Neural cell (in vitro differentiated cells): ENCODE results near the gene PHF2. TPM values are rescaled to one million over a fixed set of nuclear protein-coding genes. Genes with fewer than 3 reads are reported as not detected.

Source experiments
- H2AFZ ChIP-seq: fragments of 200-600, 300-800 bp; sonication (generic), shearing (Covaris generic); 2 replicates; pipeline ENCODE4 v1.6.0; 2014; ENCODE audit warnings: low read depth, mild to moderate bottlenecking, antibody characterized with exemption, low read length, moderate library complexity
- H3F3A ChIP-seq: fragments of 200-600 bp; shearing (Covaris generic); 2 replicates; pipeline ENCODE4 v1.6.1; 2016; ENCODE audit warnings: mild to moderate bottlenecking, moderate library complexity, mixed read lengths, antibody characterized with exemption, low read length; ENCODE audit not compliant: insufficient read depth, poor library complexity, severe bottlenecking
- H3K27ac ChIP-seq: fragments of 200-600, 300-800 bp; sonication (generic), shearing (Covaris generic); 2 replicates; pipeline ENCODE4 v1.5.1; 2014; ENCODE audit warnings: mild to moderate bottlenecking, low read length, moderate library complexity
- H3K27me3 ChIP-seq: fragments of 300-800, 200-600 bp; sonication (generic), shearing (Covaris generic); 2 replicates; pipeline ENCODE4 v1.6.0; 2014; ENCODE audit warnings: mild to moderate bottlenecking, low read depth, low read length, moderate library complexity; ENCODE audit not compliant: insufficient read depth
- H3K36me3 ChIP-seq: fragments of 300-800, 200-600 bp; sonication (generic), shearing (Covaris generic); 2 replicates; pipeline ENCODE4 v1.5.1; 2014; ENCODE audit warnings: mild to moderate bottlenecking, antibody characterized with exemption, low read length, moderate library complexity; ENCODE audit not compliant: insufficient read depth
- H3K4me2 ChIP-seq: fragments of 300-800, 200-600 bp; sonication (generic), shearing (Covaris generic); 2 replicates; pipeline ENCODE4 v1.6.0; 2014; ENCODE audit warnings: mild to moderate bottlenecking, low read length
- H3K4me3 ChIP-seq: fragments of 300-800, 200-600 bp; sonication (generic), shearing (Covaris generic); 2 replicates; pipeline ENCODE4 v1.5.1; 2014; ENCODE audit warnings: mild to moderate bottlenecking, low read length, moderate library complexity
- H3K79me2 ChIP-seq: fragments of 200-600 bp; shearing (Covaris generic); replicated peaks from 2 replicates; pipeline ENCODE4 v1.6.0; 2014; ENCODE audit warnings: mild to moderate bottlenecking, low read length, moderate library complexity; ENCODE audit not compliant: insufficient read depth
- H3K9ac ChIP-seq: fragments of 300-800, 200-600 bp; sonication (generic), shearing (Covaris generic); 2 replicates; pipeline ENCODE4 v1.6.1; 2016; ENCODE audit warnings: mild to moderate bottlenecking, low read length, mixed read lengths
- H3K9me2 ChIP-seq: fragments of 200-600 bp; shearing (Covaris generic); 2 replicates; pipeline ENCODE4 v1.6.1; 2016; ENCODE audit warnings: mild to moderate bottlenecking, low read length, mixed read lengths; ENCODE audit not compliant: insufficient read depth
- H3K9me3 ChIP-seq: fragments of 200-600, 300-800 bp; sonication (generic), shearing (Covaris generic); 2 replicates; pipeline ENCODE4 v1.6.1; 2016; ENCODE audit warnings: mild to moderate bottlenecking, mixed run types, low read length, moderate library complexity, mixed read lengths
- H4K20me1 ChIP-seq: fragments of 200-600 bp; shearing (Covaris generic); 2 replicates; pipeline ENCODE4 v1.6.1; 2016; ENCODE audit warnings: mild to moderate bottlenecking, mixed run types; ENCODE audit not compliant: insufficient read depth
- CTCF ChIP-seq: fragments of 450-650 bp; IDR thresholded peaks from 2 replicates; pipeline ENCODE4 v1.5.1; 2014; ENCODE audit warnings: antibody characterized with exemption, mild to moderate bottlenecking, moderate library complexity; ENCODE audit not compliant: poor library complexity, severe bottlenecking
- EP300 ChIP-seq: fragments of 450-650 bp; conservative IDR thresholded peaks from 2 replicates; pipeline ENCODE4 v1.6.1; 2014; ENCODE audit warnings: antibody characterized with exemption, mild to moderate bottlenecking, moderate library complexity; ENCODE audit not compliant: poor library complexity, severe bottlenecking
- EZH2 ChIP-seq: fragments of 200-600, 300-800 bp; shearing (Covaris generic), sonication (generic); IDR thresholded peaks from 2 replicates; pipeline ENCODE4 v1.6.1; 2014; ENCODE audit warnings: antibody characterized with exemption, low read length, borderline replicate concordance, mild to moderate bottlenecking; ENCODE audit not compliant: insufficient read depth, poor library complexity, severe bottlenecking
- MXI1 ChIP-seq: fragments of 450-650 bp; conservative IDR thresholded peaks from 2 replicates; pipeline ENCODE4 v1.6.1; 2014; ENCODE audit warnings: antibody characterized with exemption, mild to moderate bottlenecking; ENCODE audit not compliant: poor library complexity, severe bottlenecking
- POLR2AphosphoS5 ChIP-seq: IDR thresholded peaks from 2 replicates; pipeline ENCODE4 v1.6.1; 2012
- RAD21 ChIP-seq: fragments of 450-650 bp; conservative IDR thresholded peaks from 2 replicates; pipeline ENCODE4 v1.6.1; 2014; ENCODE audit warnings: antibody characterized with exemption, mild to moderate bottlenecking, moderate library complexity
- REST ChIP-seq: IDR thresholded peaks from 2 replicates; pipeline ENCODE4 v1.6.1; 2012; ENCODE audit warnings: borderline replicate concordance
- SMC3 ChIP-seq: fragments of 450-650 bp; conservative IDR thresholded peaks from 2 replicates; pipeline ENCODE4 v1.6.1; 2014; ENCODE audit warnings: antibody characterized with exemption, mild to moderate bottlenecking, moderate library complexity; ENCODE audit not compliant: poor library complexity
- TAF1 ChIP-seq: IDR thresholded peaks from 2 replicates; pipeline ENCODE4 v1.6.1; 2012; ENCODE audit warnings: low read depth
- polyA plus RNA-seq: library from polyadenylated mRNA; depleted of rRNA; stranded (reverse); fragments of >200 nt; gene quantifications from 2 replicates; pipeline ENCODE4 v1.2.3, GENCODE V29; 2014

PHF2 gene
- polyA plus RNA-seq, 1 donor from 2014 or later, result 42.4 TPM

DNA sequence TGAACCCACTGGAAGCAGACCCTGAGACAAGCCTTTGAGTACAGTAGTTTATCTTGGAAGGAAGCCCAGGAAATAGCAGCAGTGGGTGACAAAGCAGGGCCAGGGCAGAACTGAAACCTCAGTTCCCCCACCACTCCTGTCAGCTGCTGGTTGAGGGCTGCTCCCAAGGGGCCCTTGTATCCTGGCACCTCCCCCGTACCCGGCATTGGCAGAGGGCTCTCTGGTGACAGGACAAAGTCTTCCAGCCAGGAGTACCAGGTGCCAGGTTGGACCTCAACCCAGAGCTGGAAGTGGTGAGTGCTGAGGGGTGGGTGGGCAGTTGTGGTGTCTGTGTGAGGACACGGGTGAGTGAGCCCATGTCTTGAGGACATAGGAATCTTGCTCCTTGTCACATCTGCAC is 123.3 kb downstream of the PHF2 start:
- no peak for TF ChIP-seq MXI1
- no peak for TF ChIP-seq SMC3
- TF ChIP-seq EP300, result no peak
- TF ChIP-seq EZH2, result no peak
- no peak for TF ChIP-seq POLR2AphosphoS5
- no peak for TF ChIP-seq CTCF
- TF ChIP-seq TAF1, result no peak
- no peak for TF ChIP-seq RAD21
- TF ChIP-seq REST, result no peak
- Histone ChIP-seq H3K4me2 (no peak overlapping the region), H3K4me3 (no peak overlapping the region), H3F3A (no peaks in the 10 kb centered on the region), H3K9ac (no peak overlapping the region), H3K79me2 (no peaks in the 10 kb centered on the region), H3K9me3 (peaks cover 3% of the 10 kb centered on the region), H4K20me1 (no peaks in the 10 kb centered on the region), H3K27ac (no peak overlapping the region), H2AFZ (no peak overlapping the region), H3K36me3 (no peaks in the 10 kb centered on the region), H3K9me2 (no peaks in the 10 kb centered on the region), H3K27me3 (no peaks in the 10 kb centered on the region)

DNA sequence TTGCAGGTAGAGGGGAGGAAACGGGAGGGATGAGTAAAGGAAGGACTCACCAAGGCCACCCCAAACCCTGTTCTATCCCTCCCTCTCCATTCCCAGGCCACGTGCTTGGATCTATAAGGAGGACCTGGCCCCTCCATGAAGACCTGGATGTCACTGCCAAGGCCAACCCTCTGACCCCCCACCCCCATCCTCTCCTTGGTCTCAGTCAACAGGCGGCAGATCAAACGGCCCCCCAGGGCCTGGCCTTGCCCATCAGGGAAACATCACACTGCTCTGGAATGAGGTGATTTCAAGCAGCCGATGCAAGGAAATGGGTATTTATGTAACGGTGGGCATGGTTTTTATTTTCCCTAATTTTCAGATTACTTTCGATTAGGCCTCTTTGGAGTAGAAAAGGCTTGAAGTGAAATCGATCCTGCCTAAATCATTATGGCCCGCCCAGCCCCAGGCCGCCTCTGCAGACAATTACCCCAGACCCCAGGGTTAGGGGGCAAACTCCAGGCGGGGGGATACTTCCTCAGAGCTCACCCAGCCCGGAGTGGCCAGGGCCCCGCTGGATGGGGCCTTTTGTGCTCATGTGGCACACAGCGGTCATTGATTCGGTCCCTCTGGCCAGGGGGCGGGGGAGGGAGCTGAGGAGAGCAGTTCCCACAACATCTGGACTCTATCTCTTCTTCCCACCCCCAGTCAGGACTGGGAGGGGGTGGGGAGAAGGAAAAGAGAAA is 125.3 kb downstream of the PHF2 start:
- Histone ChIP-seq H4K20me1 (no peaks in the 10 kb centered on the region), H3K79me2 (no peaks in the 10 kb centered on the region), H3K4me2 (no peak overlapping the region), H3K4me3 (no peak overlapping the region), H3K27ac (no peak overlapping the region), H3F3A (no peaks in the 10 kb centered on the region), H3K27me3 (no peaks in the 10 kb centered on the region), H2AFZ (no peak overlapping the region), H3K9me2 (no peaks in the 10 kb centered on the region), H3K36me3 (no peaks in the 10 kb centered on the region), H3K9me3 (peaks cover 3% of the 10 kb centered on the region), H3K9ac (no peak overlapping the region)
- TF ChIP-seq POLR2AphosphoS5 (no peak), RAD21 (no peak), EZH2 (no peak), SMC3 (no peak), EP300 (no peak), REST (no peak), MXI1 (no peak)
